ENCODE results near the gene LDLRAD2.

LDLRAD2 gene

DNA sequence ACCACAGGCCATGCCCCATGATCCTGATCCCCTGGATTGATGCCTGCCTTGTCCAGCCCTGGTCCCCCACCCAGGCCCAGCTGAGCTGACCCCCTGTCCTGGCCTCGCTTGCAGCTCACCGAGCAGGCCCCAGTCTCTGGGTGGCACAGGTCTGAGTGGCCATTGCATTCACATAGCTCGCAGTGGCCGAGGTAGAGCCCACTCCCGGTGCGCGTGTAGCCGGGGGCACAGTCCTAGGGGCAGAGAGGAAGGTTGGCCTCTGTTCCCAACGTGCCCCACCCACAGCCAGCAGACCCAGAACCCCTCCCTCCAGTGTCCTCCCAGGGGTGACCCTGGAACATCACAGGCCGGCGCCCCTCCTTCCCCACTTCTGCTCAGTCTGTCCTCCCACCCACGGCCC is 51.9 kb downstream of the LDLRAD2 start:
- H2AFZ ChIP-seq (ENCODE audit: low read length), result no peak overlapping the region
- H3K4me3 ChIP-seq (ENCODE audit: low read length, poor library complexity, severe bottlenecking), result no peak overlapping the region
- no peaks in the 10 kb centered on the region for H3F3A ChIP-seq (ENCODE audit: low read depth)
- H3K9me2 ChIP-seq (replicated peaks; ENCODE audit: low read depth, low read length), result no peaks in the 10 kb centered on the region
- H4K20me1 ChIP-seq (ENCODE audit: insufficient read depth, low read length, poor library complexity, severe bottlenecking), result no peaks in the 10 kb centered on the region
- H3K27me3 ChIP-seq (ENCODE audit: insufficient read depth, low read length, poor library complexity, severe bottlenecking), result no peaks in the 10 kb centered on the region
- no peaks in the 10 kb centered on the region for H3K79me2 ChIP-seq (ENCODE audit: insufficient read depth, low read length)
- TF ChIP-seq, protein P1, sequence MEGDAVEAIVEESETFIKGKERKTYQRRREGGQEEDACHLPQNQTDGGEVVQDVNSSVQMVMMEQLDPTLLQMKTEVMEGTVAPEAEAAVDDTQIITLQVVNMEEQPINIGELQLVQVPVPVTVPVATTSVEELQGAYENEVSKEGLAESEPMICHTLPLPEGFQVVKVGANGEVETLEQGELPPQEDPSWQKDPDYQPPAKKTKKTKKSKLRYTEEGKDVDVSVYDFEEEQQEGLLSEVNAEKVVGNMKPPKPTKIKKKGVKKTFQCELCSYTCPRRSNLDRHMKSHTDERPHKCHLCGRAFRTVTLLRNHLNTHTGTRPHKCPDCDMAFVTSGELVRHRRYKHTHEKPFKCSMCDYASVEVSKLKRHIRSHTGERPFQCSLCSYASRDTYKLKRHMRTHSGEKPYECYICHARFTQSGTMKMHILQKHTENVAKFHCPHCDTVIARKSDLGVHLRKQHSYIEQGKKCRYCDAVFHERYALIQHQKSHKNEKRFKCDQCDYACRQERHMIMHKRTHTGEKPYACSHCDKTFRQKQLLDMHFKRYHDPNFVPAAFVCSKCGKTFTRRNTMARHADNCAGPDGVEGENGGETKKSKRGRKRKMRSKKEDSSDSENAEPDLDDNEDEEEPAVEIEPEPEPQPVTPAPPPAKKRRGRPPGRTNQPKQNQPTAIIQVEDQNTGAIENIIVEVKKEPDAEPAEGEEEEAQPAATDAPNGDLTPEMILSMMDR (conservative IDR thresholded peaks at IDR 0.05; ENCODE audit: low read length), result no peak
- no peak for TF ChIP-seq EZH2phosphoT487 (IDR thresholded peaks at IDR 0.05; ENCODE audit: borderline replicate concordance)
- H3K9me3 ChIP-seq (ENCODE audit: insufficient read depth, low read depth, low read length), result no peaks in the 10 kb centered on the region
- no peaks in the 10 kb centered on the region for H3K36me3 ChIP-seq (ENCODE audit: insufficient read depth, low read length)
- H3K9ac ChIP-seq (ENCODE audit: low read depth, low read length, poor library complexity, severe bottlenecking), result no peak overlapping the region
- H3K4me1 ChIP-seq (ENCODE audit: insufficient read depth, low read length, poor library complexity, severe bottlenecking), result peaks cover 2% of the 10 kb centered on the region
- no peak overlapping the region for H3K4me2 ChIP-seq (ENCODE audit: low read depth, low read length, poor library complexity, severe bottlenecking)

DNA sequence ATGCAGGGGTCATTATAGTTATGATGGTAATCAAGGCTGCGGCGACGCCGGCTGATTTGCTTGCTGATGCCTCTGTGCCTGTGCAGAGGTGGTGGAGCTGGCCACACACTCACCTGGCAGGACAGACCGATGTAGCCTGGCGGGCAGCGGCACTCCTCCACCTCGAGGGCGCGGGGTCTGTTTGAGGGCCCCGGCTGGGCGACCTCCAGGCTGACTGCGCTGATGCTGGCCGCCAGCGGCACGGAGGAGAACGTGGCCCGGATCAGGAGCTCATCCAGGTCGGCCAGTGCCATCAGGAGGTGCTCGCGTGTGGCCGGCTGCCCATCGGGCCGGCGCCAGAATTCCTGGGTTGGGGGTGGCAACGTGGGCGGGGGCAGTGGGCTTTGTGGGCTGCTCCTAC is 52.7 kb downstream of the LDLRAD2 start:
- H3K79me2 ChIP-seq (ENCODE audit: insufficient read depth, low read length), result no peaks in the 10 kb centered on the region
- H3K9me2 ChIP-seq (replicated peaks; ENCODE audit: low read depth, low read length), result no peaks in the 10 kb centered on the region
- no peak overlapping the region for H3K9ac ChIP-seq (ENCODE audit: low read depth, low read length, poor library complexity, severe bottlenecking)
- H3K27me3 ChIP-seq (ENCODE audit: insufficient read depth, low read length, poor library complexity, severe bottlenecking), result no peaks in the 10 kb centered on the region
- no peak overlapping the region for H3K4me2 ChIP-seq (ENCODE audit: low read depth, low read length, poor library complexity, severe bottlenecking)
- TF ChIP-seq, protein P1 (conservative IDR thresholded peaks at IDR 0.05; ENCODE audit: low read length), result no peak
- no peak for TF ChIP-seq EZH2phosphoT487 (IDR thresholded peaks at IDR 0.05; ENCODE audit: borderline replicate concordance)
- no peaks in the 10 kb centered on the region for H3K36me3 ChIP-seq (ENCODE audit: insufficient read depth, low read length)
- H3K9me3 ChIP-seq (ENCODE audit: insufficient read depth, low read depth, low read length), result no peaks in the 10 kb centered on the region
- no peak overlapping the region for H3K4me3 ChIP-seq (ENCODE audit: low read length, poor library complexity, severe bottlenecking)
- peaks cover 2% of the 10 kb centered on the region for H3K4me1 ChIP-seq (ENCODE audit: insufficient read depth, low read length, poor library complexity, severe bottlenecking)
- no peak overlapping the region for H2AFZ ChIP-seq (ENCODE audit: low read length)
- H3F3A ChIP-seq (ENCODE audit: low read depth), result no peaks in the 10 kb centered on the region
- H4K20me1 ChIP-seq (ENCODE audit: insufficient read depth, low read length, poor library complexity, severe bottlenecking), result no peaks in the 10 kb centered on the region

DNA sequence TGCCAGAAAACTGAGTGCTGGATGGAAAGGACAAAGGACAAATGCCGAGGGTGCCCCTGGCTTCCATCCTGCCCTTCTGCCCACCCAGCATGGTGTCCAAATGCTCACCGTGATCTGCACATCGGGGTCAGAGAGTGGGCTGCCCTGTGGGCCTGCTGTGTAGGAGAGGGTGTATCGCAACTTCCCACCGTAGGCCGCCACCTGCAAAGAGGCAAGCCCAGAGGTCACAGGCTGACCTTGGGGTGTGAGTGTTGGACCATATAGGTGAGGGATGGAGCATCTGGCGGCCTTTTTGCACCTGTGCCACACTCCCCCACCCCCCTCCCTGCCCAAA is 53.5 kb downstream of the LDLRAD2 start:
- Histone ChIP-seq H3K9ac (ENCODE audit: low read depth, low read length, poor library complexity, severe bottlenecking) (no peak overlapping the region), H3K36me3 (ENCODE audit: insufficient read depth, low read length) (no peaks in the 10 kb centered on the region)

More for the DNA sequence above, 53.5 kb downstream of the LDLRAD2 start:
- Histone ChIP-seq H3K9me2 (replicated peaks; ENCODE audit: low read depth, low read length) (no peaks in the 10 kb centered on the region), H3K79me2 (ENCODE audit: insufficient read depth, low read length) (no peaks in the 10 kb centered on the region), H3K4me1 (ENCODE audit: insufficient read depth, low read length, poor library complexity, severe bottlenecking) (peaks cover 2% of the 10 kb centered on the region), H3F3A (ENCODE audit: low read depth) (no peaks in the 10 kb centered on the region), H3K4me3 (ENCODE audit: low read length, poor library complexity, severe bottlenecking) (no peak overlapping the region), H3K4me2 (ENCODE audit: low read depth, low read length, poor library complexity, severe bottlenecking) (no peak overlapping the region), H2AFZ (ENCODE audit: low read length) (no peak overlapping the region), H4K20me1 (ENCODE audit: insufficient read depth, low read length, poor library complexity, severe bottlenecking) (no peaks in the 10 kb centered on the region), H3K27me3 (ENCODE audit: insufficient read depth, low read length, poor library complexity, severe bottlenecking) (no peaks in the 10 kb centered on the region), H3K9me3 (ENCODE audit: insufficient read depth, low read depth, low read length) (no peaks in the 10 kb centered on the region)
- no peak for TF ChIP-seq EZH2phosphoT487 (IDR thresholded peaks at IDR 0.05; ENCODE audit: borderline replicate concordance)
- TF ChIP-seq, protein P1 (conservative IDR thresholded peaks at IDR 0.05; ENCODE audit: low read length), result no peak

Data from Loucy (cell line).